Measurements from ENCODE around the gene C22orf15.

Gene C22orf15

DNA sequence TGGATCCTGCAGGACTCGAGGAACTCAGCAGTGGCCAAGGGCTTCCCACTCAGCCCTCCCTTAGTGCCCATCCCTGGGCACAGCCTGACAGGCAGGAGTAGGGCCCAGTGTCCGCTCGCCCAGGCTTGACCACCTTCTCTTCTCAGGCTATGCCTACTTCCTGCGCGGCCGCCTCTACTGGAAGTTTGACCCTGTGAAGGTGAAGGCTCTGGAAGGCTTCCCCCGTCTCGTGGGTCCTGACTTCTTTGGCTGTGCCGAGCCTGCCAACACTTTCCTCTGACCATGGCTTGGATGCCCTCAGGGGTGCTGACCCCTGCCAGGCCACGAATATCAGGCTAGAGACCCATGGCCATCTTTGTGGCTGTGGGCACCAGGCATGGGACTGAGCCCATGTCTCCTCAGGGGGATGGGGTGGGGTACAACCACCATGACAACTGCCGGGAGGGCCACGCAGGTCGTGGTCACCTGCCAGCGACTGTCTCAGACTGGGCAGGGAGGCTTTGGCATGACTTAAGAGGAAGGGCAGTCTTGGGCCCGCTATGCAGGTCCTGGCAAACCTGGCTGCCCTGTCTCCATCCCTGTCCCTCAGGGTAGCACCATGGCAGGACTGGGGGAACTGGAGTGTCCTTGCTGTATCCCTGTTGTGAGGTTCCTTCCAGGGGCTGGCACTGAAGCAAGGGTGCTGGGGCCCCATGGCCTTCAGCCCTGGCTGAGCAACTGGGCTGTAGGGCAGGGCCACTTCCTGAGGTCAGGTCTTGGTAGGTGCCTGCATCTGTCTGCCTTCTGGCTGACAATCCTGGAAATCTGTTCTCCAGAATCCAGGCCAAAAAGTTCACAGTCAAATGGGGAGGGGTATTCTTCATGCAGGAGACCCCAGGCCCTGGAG is 20.7 kb downstream of the C22orf15 start:
- Histone ChIP-seq H3K36me3 (no peaks in the 10 kb centered on the region), H3K27me3 (no peaks in the 10 kb centered on the region), H3K27ac (no peak overlapping the region), H3K4me3 (no peak overlapping the region), H3K9me3 (no peaks in the 10 kb centered on the region), H3K4me1 (peaks cover 0 to 25% (median 18%) of the 10 kb centered on the region in 4 donors)
- DNase-seq: no peak
- intact Hi-C loops (cut with DNase I; ENCODE audit: low total_unique reads): no loop called here
- TF ChIP-seq, protein P1, sequence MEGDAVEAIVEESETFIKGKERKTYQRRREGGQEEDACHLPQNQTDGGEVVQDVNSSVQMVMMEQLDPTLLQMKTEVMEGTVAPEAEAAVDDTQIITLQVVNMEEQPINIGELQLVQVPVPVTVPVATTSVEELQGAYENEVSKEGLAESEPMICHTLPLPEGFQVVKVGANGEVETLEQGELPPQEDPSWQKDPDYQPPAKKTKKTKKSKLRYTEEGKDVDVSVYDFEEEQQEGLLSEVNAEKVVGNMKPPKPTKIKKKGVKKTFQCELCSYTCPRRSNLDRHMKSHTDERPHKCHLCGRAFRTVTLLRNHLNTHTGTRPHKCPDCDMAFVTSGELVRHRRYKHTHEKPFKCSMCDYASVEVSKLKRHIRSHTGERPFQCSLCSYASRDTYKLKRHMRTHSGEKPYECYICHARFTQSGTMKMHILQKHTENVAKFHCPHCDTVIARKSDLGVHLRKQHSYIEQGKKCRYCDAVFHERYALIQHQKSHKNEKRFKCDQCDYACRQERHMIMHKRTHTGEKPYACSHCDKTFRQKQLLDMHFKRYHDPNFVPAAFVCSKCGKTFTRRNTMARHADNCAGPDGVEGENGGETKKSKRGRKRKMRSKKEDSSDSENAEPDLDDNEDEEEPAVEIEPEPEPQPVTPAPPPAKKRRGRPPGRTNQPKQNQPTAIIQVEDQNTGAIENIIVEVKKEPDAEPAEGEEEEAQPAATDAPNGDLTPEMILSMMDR (IDR thresholded peaks at IDR 0.05): no peak

DNA sequence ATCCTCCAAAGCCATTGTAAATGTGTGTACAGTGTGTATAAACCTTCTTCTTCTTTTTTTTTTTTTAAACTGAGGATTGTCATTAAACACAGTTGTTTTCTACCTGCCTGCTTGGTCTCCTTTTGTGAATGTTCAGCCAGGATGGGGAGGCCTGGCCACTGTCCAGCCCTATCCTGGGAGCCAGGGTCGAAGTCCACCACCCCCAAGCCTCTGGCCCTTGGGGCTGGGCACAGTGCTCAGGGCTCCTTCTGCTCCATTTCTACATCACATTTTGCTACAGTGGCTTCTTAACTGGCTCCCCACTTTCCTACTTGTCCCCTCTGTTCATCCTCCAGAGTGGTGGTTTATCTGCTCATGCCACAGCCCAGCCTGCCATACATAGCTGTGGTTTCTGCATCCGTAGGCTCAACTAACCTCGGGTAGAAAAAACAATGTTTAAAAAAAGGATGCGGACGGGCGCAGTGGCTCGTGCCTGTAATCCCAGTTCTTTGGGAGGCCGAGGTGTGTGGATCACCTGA is 21.5 kb downstream of the C22orf15 start:
- no peak for DNase-seq

DNA sequence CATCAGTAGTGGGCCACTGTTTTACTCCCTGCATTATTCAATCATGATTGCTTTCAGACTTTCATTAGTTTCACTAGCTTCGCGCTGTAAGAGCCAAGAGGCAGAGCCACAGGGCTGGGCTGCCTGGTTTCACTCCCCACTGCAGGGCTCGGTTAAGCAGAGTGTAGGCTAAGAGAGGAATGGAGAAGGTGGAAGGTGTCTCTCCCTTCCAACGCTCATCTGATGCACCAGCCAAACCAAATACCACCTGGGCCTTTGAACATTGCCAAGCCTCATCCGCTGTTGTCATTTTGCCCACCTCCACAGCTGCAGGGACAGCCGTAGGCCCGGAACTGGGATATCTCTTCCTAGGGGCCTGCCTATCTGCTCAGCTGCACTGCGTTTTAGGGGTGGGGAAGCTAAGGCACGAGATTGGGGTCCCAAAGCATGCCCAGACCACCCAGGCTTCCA is 23.5 kb downstream of the C22orf15 start:
- H3K27ac ChIP-seq: peak overlapping the region; percentile 93 to 98
- intact Hi-C loops (cut with DNase I; ENCODE audit: low total_unique reads): no loop called here
- DNase-seq: no peak
- H3K9me3 ChIP-seq: no peaks in the 10 kb centered on the region
- H3K27me3 ChIP-seq: no peaks in the 10 kb centered on the region
- peak overlapping the region; percentile 76 to 93 for H3K4me3 ChIP-seq
- no peaks in the 10 kb centered on the region for H3K36me3 ChIP-seq
- peaks cover 0 to 37% (median 24%) of the 10 kb centered on the region in 4 donors for H3K4me1 ChIP-seq
- TF ChIP-seq, protein P1 (IDR thresholded peaks at IDR 0.05): no peak

More for the DNA sequence above, 21.5 kb downstream of the C22orf15 start:
- no peaks in the 10 kb centered on the region for H3K27me3 ChIP-seq
- no peak overlapping the region for H3K4me3 ChIP-seq
- TF ChIP-seq, protein P1 (IDR thresholded peaks at IDR 0.05): no peak
- intact Hi-C loops (cut with DNase I; ENCODE audit: low total_unique reads): no loop called here
- no peaks in the 10 kb centered on the region for H3K9me3 ChIP-seq
- H3K36me3 ChIP-seq: no peaks in the 10 kb centered on the region
- H3K4me1 ChIP-seq: peaks cover 0 to 31% (median 21%) of the 10 kb centered on the region in 4 donors
- no peak overlapping the region for H3K27ac ChIP-seq

DNA sequence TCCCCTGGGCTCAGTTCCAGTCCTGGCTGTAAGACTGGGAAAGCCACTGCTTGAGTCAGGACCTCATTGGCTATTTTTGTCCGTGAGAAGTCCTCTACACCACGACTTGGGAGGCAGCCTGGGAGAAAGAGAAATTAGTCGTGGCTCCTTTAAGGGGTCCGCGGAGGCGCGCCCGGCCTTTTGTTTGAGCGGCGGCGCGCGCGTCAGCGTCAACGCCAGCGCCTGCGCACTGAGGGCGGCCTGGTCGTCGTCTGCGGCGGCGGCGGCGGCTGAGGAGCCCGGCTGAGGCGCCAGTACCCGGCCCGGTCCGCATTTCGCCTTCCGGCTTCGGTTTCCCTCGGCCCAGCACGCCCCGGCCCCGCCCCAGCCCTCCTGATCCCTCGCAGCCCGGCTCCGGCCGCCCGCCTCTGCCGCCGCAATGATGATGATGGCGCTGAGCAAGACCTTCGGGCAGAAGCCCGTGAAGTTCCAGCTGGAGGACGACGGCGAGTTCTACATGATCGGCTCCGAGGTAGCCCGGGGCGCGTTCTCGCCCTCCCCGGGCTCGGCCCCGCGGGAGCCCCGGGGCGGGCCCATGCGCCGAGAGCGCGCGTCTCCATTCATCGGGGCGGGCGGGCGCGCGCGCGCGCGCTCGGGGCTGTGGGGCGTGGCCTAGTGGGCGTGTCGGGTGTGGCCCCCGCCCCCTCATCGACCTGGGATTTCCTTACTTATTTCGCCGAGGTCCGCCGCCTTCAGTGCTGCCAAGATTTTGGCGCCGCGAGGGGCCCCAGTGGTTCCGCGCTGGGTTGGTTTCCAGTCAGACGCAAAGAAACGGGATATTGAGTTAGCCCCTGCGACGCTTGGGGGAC is 24.2 kb downstream of the C22orf15 start, which contains the start of gene SMARCB1:
TSS of gene SMARCB1 (plus strand) at position 215 of the 848 bp plus-strand sequence. CDS start at position 419, 204 bp downstream.
- TF ChIP-seq, protein P1 (IDR thresholded peaks at IDR 0.05): peak in 1 of 2 experiments; percentile 10
- peak; percentile 94 to 97 for DNase-seq
- intact Hi-C loops (cut with DNase I; ENCODE audit: low total_unique reads): no loop called here
- peaks cover 3 to 6% (median 4%) of the 10 kb centered on the region in 3 donors for H3K36me3 ChIP-seq
- no peaks in the 10 kb centered on the region for H3K9me3 ChIP-seq
- peaks cover 0 to 37% (median 24%) of the 10 kb centered on the region in 4 donors for H3K4me1 ChIP-seq
- no peaks in the 10 kb centered on the region for H3K27me3 ChIP-seq
- H3K27ac ChIP-seq: peak within 1 kb of the TSS; percentile 93 to 98
- H3K4me3 ChIP-seq: peak within 1 kb of the TSS; percentile 76 to 93

DNA sequence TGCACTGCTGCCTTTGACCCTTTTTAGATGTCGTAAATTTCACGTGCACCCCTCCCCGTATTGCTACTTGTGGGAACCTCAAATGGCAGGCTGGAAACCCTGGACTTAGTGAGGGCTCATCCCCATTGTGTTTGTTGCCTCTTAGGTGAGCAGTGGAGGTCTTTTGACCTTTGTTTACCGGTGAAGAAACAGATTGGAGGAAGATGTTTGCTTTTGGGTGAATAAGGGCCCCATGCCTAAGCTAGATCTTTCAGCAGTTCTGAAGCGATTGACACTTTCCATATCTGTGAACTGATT is 24.8 kb downstream of the C22orf15 start:
- no peaks in the 10 kb centered on the region for H3K27me3 ChIP-seq
- intact Hi-C loops (cut with DNase I; ENCODE audit: low total_unique reads): no loop called here
- peaks cover 0 to 37% (median 24%) of the 10 kb centered on the region in 4 donors for H3K4me1 ChIP-seq
- peak overlapping the region; percentile 76 to 93 for H3K4me3 ChIP-seq
- H3K36me3 ChIP-seq: peaks cover 5 to 12% (median 8%) of the 10 kb centered on the region in 3 donors
- no peak for DNase-seq
- no peaks in the 10 kb centered on the region for H3K9me3 ChIP-seq
- TF ChIP-seq, protein P1 (IDR thresholded peaks at IDR 0.05): no peak
- peak overlapping the region; percentile 93 to 98 for H3K27ac ChIP-seq
